Measurements from ENCODE around the gene APC.

- TF ChIP-seq, protein P1, sequence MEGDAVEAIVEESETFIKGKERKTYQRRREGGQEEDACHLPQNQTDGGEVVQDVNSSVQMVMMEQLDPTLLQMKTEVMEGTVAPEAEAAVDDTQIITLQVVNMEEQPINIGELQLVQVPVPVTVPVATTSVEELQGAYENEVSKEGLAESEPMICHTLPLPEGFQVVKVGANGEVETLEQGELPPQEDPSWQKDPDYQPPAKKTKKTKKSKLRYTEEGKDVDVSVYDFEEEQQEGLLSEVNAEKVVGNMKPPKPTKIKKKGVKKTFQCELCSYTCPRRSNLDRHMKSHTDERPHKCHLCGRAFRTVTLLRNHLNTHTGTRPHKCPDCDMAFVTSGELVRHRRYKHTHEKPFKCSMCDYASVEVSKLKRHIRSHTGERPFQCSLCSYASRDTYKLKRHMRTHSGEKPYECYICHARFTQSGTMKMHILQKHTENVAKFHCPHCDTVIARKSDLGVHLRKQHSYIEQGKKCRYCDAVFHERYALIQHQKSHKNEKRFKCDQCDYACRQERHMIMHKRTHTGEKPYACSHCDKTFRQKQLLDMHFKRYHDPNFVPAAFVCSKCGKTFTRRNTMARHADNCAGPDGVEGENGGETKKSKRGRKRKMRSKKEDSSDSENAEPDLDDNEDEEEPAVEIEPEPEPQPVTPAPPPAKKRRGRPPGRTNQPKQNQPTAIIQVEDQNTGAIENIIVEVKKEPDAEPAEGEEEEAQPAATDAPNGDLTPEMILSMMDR (IDR thresholded peaks at IDR 0.05 in 2 of 3, conservative IDR thresholded peaks at IDR 0.05 in 1 of 3; ENCODE audit: borderline replicate concordance in 1 of 3, insufficient read depth in 1 of 3, low read depth in 2 of 3, low read length in 2 of 3) = no peak
- TF ChIP-seq EZH2 (IDR thresholded peaks at IDR 0.05) = no peak
- peak; percentile 96 for TF ChIP-seq POLR2AphosphoS5 (IDR thresholded peaks at IDR 0.05; ENCODE audit: low read depth, low read length)
These were observed 30.2 kb upstream of the APC start for GRCh38 chr5:112707187-112708102.
